AG09309 (cell line): ENCODE results near the gene DPP10.

Experiments used
- DNase-seq: peaks from one replicate; pipeline ENCODE4 v3.0.0-alpha.2; 2010; ENCODE audit warnings: low read depth
- H3K4me3 ChIP-seq: 2 replicates; pipeline ENCODE4 v1.5.1; 2011; ENCODE audit warnings: mild to moderate bottlenecking, low read depth, low read length, moderate library complexity; ENCODE audit not compliant: control insufficient read depth
- CTCF ChIP-seq: IDR thresholded peaks from 2 replicates; pipeline ENCODE4 v1.5.1; 2011; ENCODE audit warnings: mild to moderate bottlenecking, low read depth, low read length, inconsistent platforms; ENCODE audit not compliant: insufficient read depth, control insufficient read depth; ENCODE audit errors: missing control alignments

The DPP10 gene

GRCh38 chr2:115574667-115575066, 1132.2 kb downstream of the DPP10 start:
- no peak overlapping the region for H3K4me3 ChIP-seq
- no peak for DNase-seq

GRCh38 chr2:115580784-115581183, 1138.3 kb downstream of the DPP10 start:
- DNase-seq = no peak
- no peak for TF ChIP-seq CTCF
- H3K4me3 ChIP-seq = no peak overlapping the region

More at GRCh38 chr2:115574667-115575066, 1132.2 kb downstream of the DPP10 start:
- TF ChIP-seq CTCF = no peak

- no peak for TF ChIP-seq CTCF
- no peak for DNase-seq
- H3K4me3 ChIP-seq = no peak overlapping the region
These were observed 1142.1 kb downstream of the DPP10 start for GRCh38 chr2:115584507-115584906.

GRCh38 chr2:115596659-115597375, 1154.4 kb downstream of the DPP10 start:
- no peak for DNase-seq
- H3K4me3 ChIP-seq = no peak overlapping the region
- TF ChIP-seq CTCF = no peak

- DNase-seq = no peak
- H3K4me3 ChIP-seq = no peak overlapping the region
- TF ChIP-seq CTCF = no peak
These were observed 1160.8 kb downstream of the DPP10 start for GRCh38 chr2:115603285-115603684.

GRCh38 chr2:115606350-115606749, 1163.9 kb downstream of the DPP10 start:
- no peak for DNase-seq
- no peak overlapping the region for H3K4me3 ChIP-seq
- no peak for TF ChIP-seq CTCF

GRCh38 chr2:115609978-115610377, 1167.5 kb downstream of the DPP10 start:
- H3K4me3 ChIP-seq = no peak overlapping the region
- TF ChIP-seq CTCF = no peak
- no peak for DNase-seq
